ENCODE results near the gene ZFAND3.

GRCh38 chr6:37994223-37994622 lies 174.7 kb downstream of the ZFAND3 start:
- TF ChIP-seq CTCF (IDR thresholded peaks at IDR 0.05; ENCODE audit: poor library complexity, severe bottlenecking), result no peak
- no peak for TF ChIP-seq POLR2AphosphoS5 (IDR thresholded peaks at IDR 0.05)
- no peak for TF ChIP-seq MXI1 (conservative IDR thresholded peaks at IDR 0.05; ENCODE audit: poor library complexity, severe bottlenecking)
- TF ChIP-seq RAD21 (conservative IDR thresholded peaks at IDR 0.05), result no peak
- TF ChIP-seq TAF1 (IDR thresholded peaks at IDR 0.05; ENCODE audit: low read depth), result no peak
- TF ChIP-seq EP300 (conservative IDR thresholded peaks at IDR 0.05; ENCODE audit: poor library complexity, severe bottlenecking), result no peak
- no peak for TF ChIP-seq SMC3 (conservative IDR thresholded peaks at IDR 0.05; ENCODE audit: poor library complexity)

Measured in neural cell (in vitro differentiated cells).